A549 treated with Hydrocortisone at 1 μM for 4 hours (cell line): ENCODE results near the gene TEP1. TPM values are rescaled to one million over a fixed set of nuclear protein-coding genes. Genes with fewer than 3 reads are reported as not detected.

Experiments used
- total RNA-seq: library from RNA; stranded (reverse); fragments of 200-300 nt; extraction: Qiagen RNA extraction; gene quantifications from 5 replicates; pipeline ENCODE4 v1.2.3, GENCODE V29; 2022

Gene TEP1
- total RNA-seq = 8.2 to 10.7 TPM (median 9.4 TPM) in 5 replicates

GRCh38 chr14:20412876-20413743 lies at the start of gene TEP1:
TSS of gene TEP1 (minus strand) at chr14:20413501. CDS start at chr14:20408439, 5,062 bp downstream.

GRCh38 chr14:20461225-20462141 lies 48.2 kb upstream of the TEP1 start, which contains the start of gene PIP4P1:
TSS of gene PIP4P1 (minus strand) at chr14:20461434. CDS start at chr14:20461325, 109 bp downstream.

GRCh38 chr14:20454516-20455354 lies 41.4 kb upstream of the TEP1 start, which contains the start of the genes APEX1 and OSGEP:
TSS of gene APEX1 (plus strand) at chr14:20455226. CDS start at chr14:20455646, 420 bp downstream.
TSS of gene OSGEP (minus strand) at chr14:20454812. CDS start at chr14:20454683, 129 bp downstream.

GRCh38 chr14:20435582-20436362 lies 22.5 kb upstream of the TEP1 start, which contains the start of gene KLHL33:
TSS of gene KLHL33 (minus strand) at chr14:20436166. CDS start at chr14:20435811, 355 bp downstream.

GRCh38 chr14:20343092-20343861 lies 70.0 kb downstream of the TEP1 start, which contains the start of gene PARP2:
TSS of gene PARP2 (plus strand) at chr14:20343635. CDS start at chr14:20343642, 7 bp downstream.

GRCh38 chr14:20332788-20333493 lies 80.4 kb downstream of the TEP1 start, which contains the start of gene CCNB1IP1:
TSS of gene CCNB1IP1 (minus strand) at chr14:20333279. CDS start at chr14:20316523, 16,756 bp downstream.

Other genes starting within 250 kb of the TEP1 start
- gene OR11G2, start 222.6 kb downstream of the TEP1 start, total RNA-seq = not detected in 5 replicates
- not detected in 5 replicates for gene OR11H6, start 189.8 kb downstream of the TEP1 start, total RNA-seq
- gene OR11H7, start 184.5 kb downstream of the TEP1 start, total RNA-seq = not detected in 5 replicates
- gene OR11H4, start 174.2 kb downstream of the TEP1 start, total RNA-seq = not detected in 5 replicates
- 17.3 to 27.1 TPM (median 18.5 TPM) in 5 replicates for gene TTC5, start 107.5 kb downstream of the TEP1 start, total RNA-seq
- 37.7 to 46.5 TPM (median 39.4 TPM) in 5 replicates for gene CCNB1IP1, start 80.2 kb downstream of the TEP1 start, total RNA-seq
- gene PARP2, start 69.9 kb downstream of the TEP1 start, total RNA-seq = 17.3 to 24.3 TPM (median 18.7 TPM) in 5 replicates
- 0.01 TPM in 1 of 5 replicates, not detected in the others for gene KLHL33, start 22.7 kb upstream of the TEP1 start, total RNA-seq
- 24.7 to 28.8 TPM (median 25.7 TPM) in 5 replicates for gene OSGEP, start 41.3 kb upstream of the TEP1 start, total RNA-seq
- 249 to 284 TPM (median 257 TPM) in 5 replicates for gene APEX1, start 41.7 kb upstream of the TEP1 start, total RNA-seq
- gene PIP4P1, start 47.9 kb upstream of the TEP1 start, total RNA-seq = 29.0 to 42.3 TPM (median 32.5 TPM) in 5 replicates
- 141 to 164 TPM (median 143 TPM) in 5 replicates for gene PNP, start 55.9 kb upstream of the TEP1 start, total RNA-seq
- 0.13 to 0.58 TPM (median 0.34 TPM) in 5 replicates for gene RNASE10, start 92.0 kb upstream of the TEP1 start, total RNA-seq
- gene RNASE9, start 147.5 kb upstream of the TEP1 start, total RNA-seq = not detected in 5 replicates
- gene RNASE11, start 174.5 kb upstream of the TEP1 start, total RNA-seq = not detected in 5 replicates
- not detected in 5 replicates for gene RNASE12, start 177.9 kb upstream of the TEP1 start, total RNA-seq
- gene OR6S1, start 228.2 kb upstream of the TEP1 start, total RNA-seq = not detected in 5 replicates